Stimulated activated CD8-positive, alpha-beta memory T cell treated with anti-CD3 and anti-CD28 coated beads, Interleukin-4, amount 100 ng/mL, for 48 hours (primary cell): ENCODE measurements around the gene NACC2.

Source experiments
- DNase-seq: peaks from one replicate; pipeline ENCODE4 v3.0.0-alpha.2; 2020

Gene NACC2

DNA sequence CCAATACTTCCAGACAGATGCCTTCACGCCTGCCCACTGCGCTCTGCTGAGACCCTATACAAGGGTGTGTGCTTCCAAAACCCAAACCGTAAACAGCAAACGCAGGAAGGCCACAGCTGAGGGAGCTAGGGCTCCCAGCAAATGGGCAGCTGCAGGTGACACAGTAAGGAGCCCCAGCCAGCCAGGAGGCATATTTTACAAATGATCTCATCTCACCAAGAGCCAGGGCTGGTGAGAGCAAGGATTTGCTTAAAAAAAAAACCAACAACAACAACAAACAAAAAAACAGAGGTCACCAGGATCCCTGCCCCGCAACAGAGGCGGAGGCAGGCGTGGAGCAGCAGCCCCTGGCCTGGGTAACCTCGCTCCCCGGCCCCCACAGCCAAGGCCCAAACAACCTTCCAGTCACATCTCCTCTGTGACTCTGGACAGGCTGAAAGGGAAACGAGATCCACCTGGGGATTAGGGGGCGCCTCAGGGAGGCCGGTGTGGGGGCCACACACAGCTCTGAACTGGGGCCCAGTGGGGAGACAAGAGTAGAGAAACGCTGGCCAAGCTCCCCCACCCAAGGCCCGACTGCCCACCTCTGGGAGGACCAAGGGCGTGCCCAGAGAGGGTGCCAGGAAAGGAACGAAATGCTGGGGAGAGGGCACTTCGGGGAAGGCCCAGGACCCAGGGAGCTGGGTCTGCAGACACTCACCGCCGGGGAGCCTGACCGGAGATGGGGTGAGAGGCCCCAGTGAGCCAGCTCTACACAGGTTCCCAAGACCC lies 3.3 kb downstream of the NACC2 start:
- no peak for DNase-seq

GRCh38 chr9:136090768-136091581 lies 4.1 kb downstream of the NACC2 start:
- no peak for DNase-seq

DNA sequence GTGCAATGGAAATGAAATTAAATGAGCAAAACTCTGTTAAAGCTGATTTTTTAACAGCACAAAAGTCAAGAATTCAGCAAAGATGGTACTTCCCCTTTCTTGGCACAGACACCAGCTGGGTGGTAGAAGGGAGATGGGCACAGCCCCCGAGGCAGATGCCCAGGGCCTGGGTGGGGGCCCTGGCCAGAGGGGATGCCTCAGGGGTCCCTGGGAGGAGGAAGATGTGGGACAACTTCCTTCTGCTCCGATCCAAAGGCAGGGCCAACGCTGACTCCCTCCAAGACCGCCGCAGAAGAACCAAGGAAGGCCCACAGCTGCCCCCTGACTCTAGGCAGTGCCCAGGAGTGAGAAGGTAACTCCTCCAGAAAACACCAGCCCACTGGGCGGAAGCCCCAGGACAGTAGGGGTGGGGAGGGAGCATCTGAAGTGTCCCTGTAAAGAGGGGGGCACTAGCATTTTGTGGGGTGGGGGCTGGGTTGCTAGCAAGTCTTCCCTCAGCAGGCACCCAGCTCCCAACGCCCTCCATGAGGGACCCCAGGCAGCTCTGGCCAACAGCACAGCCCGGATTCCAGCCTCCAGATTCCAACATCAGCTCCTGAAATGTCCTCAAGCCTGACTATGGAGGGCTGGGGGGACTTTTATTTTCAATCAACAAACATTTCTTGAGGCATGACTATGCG lies 4.9 kb downstream of the NACC2 start:
- no peak for DNase-seq

- no peak for DNase-seq
Observed at GRCh38 chr9:136089697-136090045, 5.4 kb downstream of the NACC2 start.

- no peak for DNase-seq
Observed at GRCh38 chr9:136088939-136089696, 6.0 kb downstream of the NACC2 start.

DNA sequence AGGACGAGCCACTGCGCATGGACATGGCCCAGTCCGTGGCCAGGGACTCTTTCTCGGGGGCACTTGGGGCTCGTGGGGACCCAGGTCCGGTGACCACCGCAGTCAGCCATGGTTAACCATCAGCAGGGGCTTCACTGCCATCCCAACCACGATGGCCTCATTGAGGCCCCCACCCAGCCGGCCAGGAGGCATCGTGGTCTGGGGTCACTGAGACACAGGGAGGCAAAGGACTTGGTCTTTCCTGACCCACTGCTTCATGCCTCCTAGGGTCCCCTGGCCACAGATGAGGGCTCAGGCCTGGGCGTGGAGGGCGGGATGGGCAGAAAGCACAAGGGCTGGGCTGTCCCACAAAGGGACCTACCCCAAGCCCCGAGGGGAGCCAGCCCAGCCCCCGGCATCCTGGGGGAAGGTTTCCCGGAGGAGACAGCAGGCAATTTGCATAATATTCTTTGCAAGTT lies 6.6 kb downstream of the NACC2 start:
- no peak for DNase-seq

GRCh38 chr9:136087741-136088480 lies 7.2 kb downstream of the NACC2 start:
- DNase-seq: no peak

DNA sequence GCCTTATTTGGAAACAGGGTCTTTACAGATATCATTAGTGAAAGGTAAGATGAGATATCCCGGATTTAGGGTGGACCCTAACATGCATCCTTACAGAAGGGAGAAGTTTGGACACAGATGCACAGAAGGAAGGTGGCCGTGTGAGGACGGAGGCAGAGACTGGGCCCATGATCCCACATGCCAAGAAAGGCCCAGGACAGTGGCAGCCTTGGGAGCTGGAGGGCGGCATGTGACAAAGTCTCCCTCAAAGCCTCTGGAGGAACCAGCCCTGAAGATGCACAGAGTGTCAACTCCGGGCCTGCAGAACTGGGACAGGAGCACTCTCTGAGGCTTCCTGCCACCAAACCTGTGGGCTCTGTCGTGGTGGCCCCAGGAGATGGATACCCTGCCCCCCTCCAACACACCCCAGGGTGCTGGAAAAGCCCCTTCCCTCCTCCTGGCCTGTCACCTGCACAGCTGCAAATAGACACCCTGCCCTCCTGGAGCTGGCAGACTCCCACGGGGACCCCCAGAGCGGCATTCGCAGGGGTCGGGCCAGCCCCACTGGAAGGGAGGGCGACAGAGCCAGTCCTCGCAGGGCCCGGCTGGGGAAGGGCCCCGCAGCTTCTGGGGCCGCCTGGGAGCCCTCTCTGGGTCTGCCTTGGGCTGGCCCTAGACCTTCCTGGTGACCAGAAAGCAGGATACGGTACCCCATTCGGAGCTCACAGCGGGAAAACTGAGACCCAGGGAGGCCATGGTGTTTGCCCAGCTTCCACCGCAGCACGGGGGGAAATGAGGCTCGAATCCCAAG lies 7.9 kb downstream of the NACC2 start:
- no peak for DNase-seq

- no peak for DNase-seq
Observed at GRCh38 chr9:136086213-136086881, 8.7 kb downstream of the NACC2 start.

DNA sequence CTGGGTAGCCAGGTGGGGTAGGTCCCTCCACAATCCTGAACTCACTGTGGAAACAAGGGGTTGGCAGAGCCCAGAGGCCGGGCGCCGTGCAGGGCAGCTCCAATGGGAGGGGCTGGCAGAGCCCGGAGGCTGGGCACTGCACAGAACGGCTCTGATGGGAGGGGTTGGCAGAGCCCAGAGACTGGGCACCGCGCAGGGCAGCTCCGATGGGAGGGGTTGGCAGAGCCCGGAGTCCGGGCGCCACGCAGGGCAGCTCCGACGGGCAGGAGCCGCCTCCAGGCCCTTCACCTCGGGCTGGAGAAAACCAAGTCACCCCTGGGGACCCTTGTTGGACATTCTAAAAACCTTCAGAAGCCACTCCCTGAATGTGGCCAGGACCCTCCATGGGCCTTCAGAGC lies 9.3 kb downstream of the NACC2 start:
- no peak for DNase-seq

DNA sequence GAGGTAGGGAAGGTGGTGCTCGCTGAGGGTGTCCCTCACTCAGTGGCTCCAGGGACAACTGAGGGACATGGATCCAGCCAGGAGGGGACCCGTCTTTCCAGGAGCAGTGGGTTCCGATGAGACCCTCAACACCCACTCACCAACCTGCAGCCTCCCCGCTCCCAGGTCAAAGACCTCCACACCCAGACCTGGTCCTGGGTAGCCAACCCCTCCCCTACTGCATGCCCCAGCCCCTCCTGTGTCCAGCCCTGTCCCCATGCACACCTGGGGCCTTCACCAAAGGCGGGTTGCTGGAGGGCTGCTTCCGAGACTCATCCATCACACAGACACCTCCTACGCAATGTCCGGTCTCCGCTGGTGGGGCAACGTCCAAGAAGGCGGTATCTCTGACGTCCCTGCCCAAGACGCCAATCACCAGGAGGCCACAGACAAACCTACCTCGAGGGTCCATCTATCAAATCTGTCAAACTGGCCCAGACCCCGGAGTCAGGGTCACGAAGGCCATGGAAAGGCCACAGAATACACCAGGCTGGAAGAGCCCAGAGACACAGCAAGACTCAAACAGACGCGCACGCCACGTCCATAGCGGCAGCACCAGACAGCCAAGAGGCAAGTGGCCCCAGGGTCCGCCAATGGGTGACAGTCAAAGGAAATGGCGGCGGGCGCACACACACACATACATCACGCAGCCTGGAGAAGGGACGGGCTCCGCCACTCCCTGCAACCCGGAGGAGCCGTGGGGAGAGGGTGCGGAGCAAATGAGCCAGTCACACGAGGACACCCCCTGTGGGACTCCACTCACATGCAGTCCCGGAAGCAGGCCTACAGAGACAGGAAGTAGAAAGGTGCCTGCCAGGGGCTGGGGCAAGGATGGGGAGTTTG lies 10.8 kb downstream of the NACC2 start:
- no peak for DNase-seq

DNA sequence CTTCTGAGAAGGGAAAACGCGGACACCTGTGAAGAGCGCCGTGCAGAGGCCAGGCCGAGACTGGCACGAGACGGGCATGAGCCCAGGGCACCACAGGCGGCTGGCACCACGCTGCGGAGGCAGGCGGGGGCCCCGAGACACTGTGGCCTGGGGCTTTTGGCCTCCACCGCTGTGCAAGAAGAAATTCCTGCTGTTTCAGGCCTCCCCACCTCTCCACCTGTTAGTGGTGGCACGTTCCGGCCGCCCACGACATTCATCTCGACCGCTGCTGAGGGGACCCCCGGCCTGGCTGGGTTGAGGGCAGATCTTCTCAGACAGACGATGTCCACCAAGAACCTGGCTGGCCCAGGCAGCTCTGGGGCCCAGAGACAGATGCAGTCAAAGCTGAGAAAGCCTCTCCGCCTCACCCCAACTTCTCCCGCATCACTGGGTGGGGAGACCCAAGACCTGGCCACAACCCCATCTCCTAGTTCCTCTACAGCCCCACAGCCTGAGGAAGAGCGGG lies 11.5 kb downstream of the NACC2 start:
- DNase-seq: no peak

- DNase-seq: no peak
Observed at GRCh38 chr9:136082496-136083361, 12.4 kb downstream of the NACC2 start.

GRCh38 chr9:136081826-136082495 lies 13.1 kb downstream of the NACC2 start:
- no peak for DNase-seq

DNA sequence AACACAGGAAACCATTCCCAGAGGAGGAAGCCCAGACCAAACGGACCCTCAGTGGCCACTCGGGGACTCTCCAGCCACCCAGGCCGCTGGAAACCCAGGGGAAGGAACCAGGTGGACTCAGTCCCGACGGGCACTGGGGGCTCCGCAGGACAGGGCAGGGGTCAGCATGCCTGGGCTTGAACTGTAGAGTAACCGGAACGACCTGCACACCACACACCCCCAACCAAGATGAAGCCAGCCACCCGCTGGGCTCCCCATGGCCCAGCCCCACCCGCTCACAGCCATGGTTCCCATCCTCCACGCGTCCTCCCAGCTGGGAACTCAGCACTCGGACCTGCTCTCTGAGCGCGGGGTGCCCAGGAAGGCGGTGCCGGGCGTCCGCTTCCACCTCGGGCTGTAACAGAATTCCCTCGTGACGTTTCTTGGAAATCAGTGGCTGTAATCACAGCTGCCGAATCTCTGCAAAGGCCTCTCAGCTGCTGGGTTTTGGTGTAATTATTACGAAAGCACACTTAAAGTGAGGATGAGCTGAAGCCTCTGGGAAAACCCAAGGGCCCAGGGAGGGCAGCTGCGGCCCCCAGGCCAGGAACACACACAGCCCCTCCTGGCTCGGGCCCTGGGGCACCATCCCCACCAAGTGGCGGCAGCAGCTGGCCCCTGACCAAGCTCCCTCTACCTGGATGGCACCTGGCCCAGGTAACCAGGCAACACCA lies 13.8 kb downstream of the NACC2 start:
- no peak for DNase-seq

GRCh38 chr9:136080716-136081112 lies 14.4 kb downstream of the NACC2 start:
- no peak for DNase-seq

DNA sequence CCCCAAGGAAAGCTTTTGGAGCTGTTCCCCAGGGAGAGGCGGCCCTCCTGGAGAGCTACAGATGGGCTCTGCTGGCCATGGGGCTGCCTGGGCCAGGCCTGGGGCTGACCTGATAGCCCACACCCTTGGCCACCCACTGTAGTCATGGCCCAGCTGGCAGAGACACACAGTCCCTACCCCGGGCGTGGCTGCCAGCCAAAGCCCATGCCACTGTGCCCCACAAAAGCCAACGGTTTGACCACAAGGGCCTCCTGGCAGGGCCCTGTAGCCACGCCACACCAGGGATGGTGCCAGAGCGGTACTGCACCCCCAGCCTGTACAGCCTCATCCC lies 15.2 kb downstream of the NACC2 start:
- no peak for DNase-seq
